ENCODE results near the gene UNC13D.
"Not testable (repeated sequence)": the region's sequence is repeated elsewhere in the genome, so short reads cannot be mapped to it uniquely, and the experiment has no call there.

UNC13D gene

DNA sequence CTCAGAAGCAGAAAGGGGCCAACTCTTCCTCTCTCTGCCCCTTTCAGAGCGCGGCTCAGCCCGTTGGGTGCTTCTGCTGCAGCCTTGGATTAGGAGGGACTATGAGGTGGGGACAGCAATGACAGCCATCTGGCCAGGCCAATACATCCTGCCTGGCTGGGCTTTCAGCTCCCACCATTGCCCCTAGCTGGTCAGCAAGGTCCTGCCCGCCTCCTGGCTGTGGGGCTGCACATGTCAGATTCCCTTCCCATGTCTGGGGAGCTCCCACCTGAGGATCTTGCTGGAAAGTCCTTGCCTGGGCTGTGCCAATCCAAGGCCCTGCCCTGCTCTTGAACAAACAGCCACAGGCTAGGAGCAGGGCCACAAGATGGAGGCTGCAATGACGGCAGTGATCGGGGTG, 44.3 kb upstream of the UNC13D start:
- DNase-seq (ENCODE audit: insufficient read length, low spot score), result no peak
- FAIRE-seq, result no peak
- TF ChIP-seq, protein P1, sequence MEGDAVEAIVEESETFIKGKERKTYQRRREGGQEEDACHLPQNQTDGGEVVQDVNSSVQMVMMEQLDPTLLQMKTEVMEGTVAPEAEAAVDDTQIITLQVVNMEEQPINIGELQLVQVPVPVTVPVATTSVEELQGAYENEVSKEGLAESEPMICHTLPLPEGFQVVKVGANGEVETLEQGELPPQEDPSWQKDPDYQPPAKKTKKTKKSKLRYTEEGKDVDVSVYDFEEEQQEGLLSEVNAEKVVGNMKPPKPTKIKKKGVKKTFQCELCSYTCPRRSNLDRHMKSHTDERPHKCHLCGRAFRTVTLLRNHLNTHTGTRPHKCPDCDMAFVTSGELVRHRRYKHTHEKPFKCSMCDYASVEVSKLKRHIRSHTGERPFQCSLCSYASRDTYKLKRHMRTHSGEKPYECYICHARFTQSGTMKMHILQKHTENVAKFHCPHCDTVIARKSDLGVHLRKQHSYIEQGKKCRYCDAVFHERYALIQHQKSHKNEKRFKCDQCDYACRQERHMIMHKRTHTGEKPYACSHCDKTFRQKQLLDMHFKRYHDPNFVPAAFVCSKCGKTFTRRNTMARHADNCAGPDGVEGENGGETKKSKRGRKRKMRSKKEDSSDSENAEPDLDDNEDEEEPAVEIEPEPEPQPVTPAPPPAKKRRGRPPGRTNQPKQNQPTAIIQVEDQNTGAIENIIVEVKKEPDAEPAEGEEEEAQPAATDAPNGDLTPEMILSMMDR (IDR thresholded peaks at IDR 0.05; ENCODE audit: insufficient read depth, missing control alignments), result no peak

GRCh38 chr17:75885860-75886259, 41.7 kb upstream of the UNC13D start:
- not testable (repeated sequence) for FAIRE-seq; DNase-seq (ENCODE audit: insufficient read length, low spot score)

- no peak for FAIRE-seq
- TF ChIP-seq, protein P1 (IDR thresholded peaks at IDR 0.05; ENCODE audit: insufficient read depth, missing control alignments), result no peak
- DNase-seq (ENCODE audit: insufficient read length, low spot score), result no peak
These were observed 41.2 kb upstream of the UNC13D start for GRCh38 chr17:75885431-75885830.

DNA sequence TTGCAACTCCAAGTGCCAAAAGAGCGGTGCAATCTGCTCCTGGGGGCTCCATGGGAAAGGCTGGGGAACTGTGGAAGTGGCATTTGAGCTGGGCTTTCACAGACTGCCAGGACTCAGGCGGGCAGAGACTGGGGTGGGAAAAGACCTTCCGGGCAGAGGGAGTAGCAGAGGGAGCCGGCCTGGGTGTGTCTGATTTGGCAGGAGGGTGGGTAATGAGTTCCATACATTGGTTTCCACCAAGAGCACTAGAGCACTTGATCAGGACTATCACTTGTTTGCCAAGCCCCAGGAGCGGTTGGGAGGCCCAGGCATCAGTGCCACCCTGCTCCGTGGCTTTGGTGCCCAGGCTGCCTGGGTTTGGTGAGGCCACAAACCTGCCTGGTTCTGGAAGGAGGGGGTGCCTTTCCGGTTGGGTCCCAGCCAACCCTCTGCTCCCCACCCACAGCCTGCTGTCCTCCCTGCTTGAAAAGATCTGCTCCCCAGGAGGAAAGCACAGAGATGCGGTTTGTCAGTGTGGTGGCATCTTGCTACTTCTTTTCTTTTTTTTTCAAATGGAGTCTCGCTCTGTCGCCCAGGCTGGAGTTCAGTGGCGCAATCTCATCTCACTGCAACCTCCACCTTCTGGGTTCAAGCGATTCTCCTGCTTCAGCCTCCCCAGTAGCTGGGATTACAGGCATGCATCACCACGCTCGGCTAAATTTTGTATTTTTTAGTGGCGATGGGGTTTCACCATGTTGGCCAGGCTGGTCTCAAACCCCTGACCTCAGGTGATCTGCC, 37.7 kb upstream of the UNC13D start:
- DNase-seq (ENCODE audit: insufficient read length, low spot score) (no peak), FAIRE-seq (no peak)
- TF ChIP-seq, protein P1 (IDR thresholded peaks at IDR 0.05; ENCODE audit: insufficient read depth, missing control alignments), result no peak

- DNase-seq (ENCODE audit: insufficient read length, low spot score), result no peak
- TF ChIP-seq, protein P1 (IDR thresholded peaks at IDR 0.05; ENCODE audit: insufficient read depth, missing control alignments), result no peak
- FAIRE-seq, result no peak
These were observed 36.1 kb upstream of the UNC13D start for GRCh38 chr17:75880266-75880665.

DNA sequence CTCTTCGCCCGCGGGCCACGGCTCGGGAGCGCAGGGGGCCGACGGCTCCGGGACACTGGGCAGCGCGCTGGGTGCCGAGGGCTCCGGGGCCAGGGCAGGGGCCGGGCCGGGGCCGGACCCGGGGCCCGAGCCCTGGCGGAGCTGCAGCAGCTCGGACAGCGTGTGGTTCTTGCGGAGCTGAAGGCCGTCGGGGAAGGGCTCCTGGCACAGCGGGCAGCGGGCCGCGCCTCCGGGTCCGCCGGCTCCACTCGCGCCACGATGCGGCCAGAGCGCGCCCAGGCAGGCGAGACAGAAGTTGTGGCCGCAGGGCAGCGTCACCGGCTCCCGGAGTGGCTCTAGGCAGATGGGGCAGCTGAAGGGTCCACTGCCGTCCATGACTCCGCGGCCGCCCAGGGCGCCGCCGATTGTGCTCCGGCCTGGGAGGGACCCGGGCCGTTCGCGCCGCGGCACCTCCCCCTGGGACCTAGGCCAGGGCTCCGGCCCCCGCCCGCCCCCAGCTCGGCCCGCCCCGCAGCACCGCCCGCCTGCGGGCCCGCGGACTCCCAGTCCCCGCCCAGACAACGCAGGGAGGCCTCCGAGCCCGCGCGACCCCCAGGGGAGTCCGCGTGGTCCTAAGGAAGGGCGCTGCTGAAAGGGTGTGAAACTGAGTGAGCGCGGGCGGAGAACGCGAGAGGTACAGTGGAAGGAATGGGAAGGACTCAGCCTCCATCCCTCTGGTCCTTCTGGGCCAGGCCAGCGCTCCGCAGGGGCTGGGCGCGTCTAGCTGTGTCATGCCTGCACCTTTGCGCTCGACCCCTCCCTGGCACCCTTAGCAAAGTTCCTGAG, 34.2 kb upstream of the UNC13D start, which contains the start of gene TRIM47:
Gene TRIM47 (minus strand): TSS at position 408 of the 825 bp plus-strand sequence. CDS start 33 bp downstream, at position 375.
- TF ChIP-seq, protein P1 (IDR thresholded peaks at IDR 0.05; ENCODE audit: insufficient read depth, missing control alignments), result no peak
- DNase-seq (ENCODE audit: insufficient read length, low spot score), result no peak
- FAIRE-seq, result no peak

DNA sequence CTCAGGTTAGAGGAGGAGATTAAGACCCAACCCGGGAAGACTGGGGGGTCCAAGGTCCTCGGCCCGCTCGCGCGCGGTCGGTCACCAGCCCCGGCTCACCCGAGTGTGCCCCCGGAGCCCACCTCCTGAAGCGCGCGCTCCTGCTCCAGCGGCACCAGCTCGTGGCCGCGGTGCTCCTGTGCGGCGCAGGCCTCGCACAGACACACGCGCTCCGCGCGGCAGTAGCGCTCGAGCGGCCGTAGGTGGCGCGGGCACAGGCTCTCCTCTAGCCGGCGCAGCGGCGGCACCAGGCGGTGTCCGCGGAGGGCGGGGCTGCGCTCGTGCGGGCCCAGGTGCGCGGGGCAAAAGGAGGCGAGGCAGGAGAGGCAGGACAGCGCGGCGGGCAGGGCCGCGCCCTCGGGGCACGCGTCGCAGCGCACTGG, 33.6 kb upstream of the UNC13D start:
- TF ChIP-seq, protein P1 (IDR thresholded peaks at IDR 0.05; ENCODE audit: insufficient read depth, missing control alignments), result peak; percentile 37
- FAIRE-seq (no peak), DNase-seq (ENCODE audit: insufficient read length, low spot score) (no peak)
